Astrocyte of the cerebellum (primary cell): ENCODE data around the gene NCBP1.

ENCODE experiments used
- DNase-seq: peaks from one replicate; pipeline ENCODE4 v3.0.0-alpha.2; 2011; ENCODE audit warnings: low read depth
- H3K4me3 ChIP-seq: 2 replicates; pipeline ENCODE4 v1.5.1; 2011; ENCODE audit warnings: mild to moderate bottlenecking, low read depth, low read length, moderate library complexity
- CTCF ChIP-seq: IDR thresholded peaks from 2 replicates; pipeline ENCODE4 v1.5.1; 2012; ENCODE audit warnings: low read length, low read depth, moderate library complexity, mild to moderate bottlenecking; ENCODE audit errors: missing control alignments
- in situ Hi-C: cut with HindIII; loops from 2 replicates; pipeline ENCODE4 v1.10.0; 2017; ENCODE audit warnings: low sequenced_read_pairs

NCBP1 gene

GRCh38 chr9:97627624-97628023 lies 6.0 kb upstream of the NCBP1 start:
- DNase-seq = no peak
- no peak for TF ChIP-seq CTCF
- in situ Hi-C loops = no loop called here
- H3K4me3 ChIP-seq = no peak overlapping the region

- DNase-seq = no peak
- no peak for TF ChIP-seq CTCF
- in situ Hi-C loops = no loop called here
- no peak overlapping the region for H3K4me3 ChIP-seq
These were observed 5.0 kb upstream of the NCBP1 start for GRCh38 chr9:97628668-97629067.

- TF ChIP-seq CTCF = no peak
- no peak overlapping the region for H3K4me3 ChIP-seq
- in situ Hi-C loops = no loop called here
- DNase-seq = no peak
These were observed 4.5 kb upstream of the NCBP1 start for GRCh38 chr9:97629156-97629555.

GRCh38 chr9:97630591-97630990 lies 3.0 kb upstream of the NCBP1 start:
- in situ Hi-C loops = no loop called here
- no peak for DNase-seq

GRCh38 chr9:97632248-97632984 lies 1.2 kb upstream of the NCBP1 start:
- no peak for TF ChIP-seq CTCF
- in situ Hi-C loops = no loop called here
- DNase-seq = peak; percentile 70

More at GRCh38 chr9:97630591-97630990, 3.0 kb upstream of the NCBP1 start:
- no peak for TF ChIP-seq CTCF
- no peak overlapping the region for H3K4me3 ChIP-seq

GRCh38 chr9:97633859-97634490 lies 354 bp downstream of the NCBP1 start:
- no peak for DNase-seq
- H3K4me3 ChIP-seq = peak overlapping the region; percentile 92
- TF ChIP-seq CTCF = no peak
- in situ Hi-C loops = no loop called here

More at GRCh38 chr9:97632248-97632984, 1.2 kb upstream of the NCBP1 start:
- H3K4me3 ChIP-seq = peak overlapping the region; percentile 92
